ENCODE results near the gene NIPBL.
"Not testable (repeated sequence)": the region's sequence is repeated elsewhere in the genome, so short reads cannot be mapped to it uniquely, and the experiment has no call there.

Gene NIPBL

DNA sequence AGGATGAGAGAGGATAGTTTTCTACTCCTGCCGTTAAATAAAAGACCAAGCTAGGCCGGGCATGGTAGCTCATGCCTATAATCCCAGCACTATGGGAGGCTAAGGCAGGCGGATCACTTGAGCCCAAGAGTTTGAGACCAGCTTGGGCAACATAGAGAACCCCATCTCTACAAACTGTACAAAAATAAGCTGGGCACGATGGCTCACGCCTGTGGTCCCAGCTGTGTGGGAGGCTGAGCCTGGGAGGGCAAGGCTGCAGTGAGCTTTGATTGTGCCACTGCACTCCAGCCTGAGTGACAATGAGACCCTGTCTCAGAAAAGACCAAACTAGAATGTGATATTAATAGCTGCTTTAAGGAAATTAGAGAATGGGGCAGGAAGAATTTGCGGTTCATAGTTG lies 158.4 kb downstream of the NIPBL start:
- no peak for DNase-seq (ENCODE audit: low read depth in 2 of 2)

DNA sequence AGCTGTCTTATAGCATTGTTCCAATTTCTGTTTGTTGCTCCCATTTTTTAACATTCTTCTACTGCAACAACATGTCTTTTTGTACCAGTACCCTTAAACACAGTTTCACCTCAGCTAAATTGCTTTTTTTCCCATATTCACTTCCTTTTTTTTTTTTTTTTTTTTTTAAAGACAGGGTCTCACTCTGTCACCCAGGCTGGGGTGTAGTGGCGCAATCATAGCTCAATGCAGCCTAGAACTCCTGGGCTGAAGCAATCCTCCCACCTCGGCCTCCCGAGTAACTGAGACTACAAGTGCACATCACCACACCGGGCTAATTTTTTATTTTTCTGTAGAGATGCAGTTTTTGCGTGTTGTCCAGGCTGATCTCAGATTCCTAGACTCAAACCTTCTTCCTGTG lies 161.3 kb downstream of the NIPBL start:
- no peak for DNase-seq (ENCODE audit: low read depth in 2 of 2)

DNA sequence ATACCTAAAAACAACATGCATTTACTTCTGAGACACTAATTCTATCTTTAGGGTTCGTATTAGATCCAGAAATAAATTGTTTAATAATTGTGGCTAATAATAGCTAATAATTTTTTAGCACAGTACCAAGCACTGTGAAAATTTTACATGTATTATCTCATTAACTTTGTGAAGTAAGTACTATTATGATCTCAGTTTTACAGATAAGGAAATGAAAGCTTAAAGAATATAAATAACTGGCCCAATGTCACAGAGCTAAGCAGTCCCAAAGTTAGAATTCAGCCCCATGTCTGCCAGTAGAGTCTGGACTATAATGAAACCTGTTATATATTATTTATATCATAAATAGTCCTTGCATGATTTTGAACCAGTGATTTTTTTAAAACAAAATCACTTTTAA lies 163.3 kb downstream of the NIPBL start:
- no peak for DNase-seq (ENCODE audit: low read depth in 2 of 2)

GRCh38 chr5:37043693-37044092 lies 167.1 kb downstream of the NIPBL start:
- DNase-seq (ENCODE audit: low read depth in 2 of 2): no peak

DNA sequence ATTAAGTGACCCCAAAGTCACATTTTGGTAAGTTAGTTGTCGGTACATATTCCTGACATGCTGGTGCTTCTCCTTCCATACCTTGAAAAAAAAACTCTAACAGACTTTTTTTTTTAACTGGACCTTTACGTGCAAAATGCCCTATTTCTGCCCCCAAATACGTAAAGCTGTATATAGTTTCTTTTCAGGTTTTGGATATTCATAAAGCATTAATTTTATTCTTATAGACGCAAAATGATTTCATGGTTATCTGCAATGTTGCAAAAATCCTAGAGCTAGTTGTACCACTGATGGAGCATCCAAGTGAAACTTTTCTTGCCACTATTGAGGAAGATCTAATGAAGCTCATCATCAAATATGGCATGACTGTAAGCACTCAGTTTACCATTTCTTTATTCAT lies 167.6 kb downstream of the NIPBL start:
- DNase-seq (ENCODE audit: low read depth in 2 of 2): no peak

GRCh38 chr5:37045703-37046102 lies 169.1 kb downstream of the NIPBL start:
- no peak for DNase-seq (ENCODE audit: low read depth in 2 of 2)

DNA sequence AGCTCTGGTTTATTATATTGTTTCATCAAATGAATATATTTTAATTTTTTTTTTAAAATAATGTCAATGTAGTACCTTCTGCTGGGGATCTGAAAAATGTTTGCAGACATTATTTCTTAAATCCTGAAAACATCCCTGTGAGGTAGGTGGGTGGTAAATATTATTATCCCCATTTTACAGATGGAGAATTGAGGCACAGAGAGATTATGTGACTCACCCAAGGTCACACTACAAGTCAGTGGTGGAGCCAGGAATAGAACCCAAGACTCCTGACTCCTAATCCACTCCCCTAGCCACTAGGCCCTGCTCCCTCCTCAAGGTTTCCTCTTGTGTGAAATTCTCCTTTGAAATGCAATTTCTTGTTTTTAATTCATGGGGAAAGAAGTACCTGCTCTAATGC lies 171.4 kb downstream of the NIPBL start:
- DNase-seq (ENCODE audit: low read depth in 2 of 2): no peak

DNA sequence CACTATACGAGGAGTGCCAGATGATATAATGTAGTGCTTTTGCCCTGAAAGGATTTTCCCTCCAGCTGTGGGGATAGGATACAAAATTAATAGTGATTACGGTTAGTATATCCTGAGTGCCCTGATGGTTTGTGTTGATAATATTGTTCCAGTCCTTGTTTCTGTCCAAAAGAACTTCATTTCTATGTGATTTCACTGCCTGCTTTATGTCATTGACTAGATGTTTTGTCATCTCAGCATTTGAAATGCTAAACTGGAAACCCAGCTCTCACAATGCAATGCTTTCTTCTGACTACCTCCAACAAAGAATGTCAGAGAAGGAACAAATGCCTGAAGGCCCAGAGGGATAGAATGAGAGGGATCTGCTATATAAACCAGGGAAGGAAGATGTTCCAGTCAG lies 177.8 kb downstream of the NIPBL start:
- no peak for DNase-seq (ENCODE audit: low read depth in 2 of 2)

- no peak for DNase-seq (ENCODE audit: low read depth in 2 of 2)
Measured at GRCh38 chr5:37055383-37055990, 178.9 kb downstream of the NIPBL start.

DNA sequence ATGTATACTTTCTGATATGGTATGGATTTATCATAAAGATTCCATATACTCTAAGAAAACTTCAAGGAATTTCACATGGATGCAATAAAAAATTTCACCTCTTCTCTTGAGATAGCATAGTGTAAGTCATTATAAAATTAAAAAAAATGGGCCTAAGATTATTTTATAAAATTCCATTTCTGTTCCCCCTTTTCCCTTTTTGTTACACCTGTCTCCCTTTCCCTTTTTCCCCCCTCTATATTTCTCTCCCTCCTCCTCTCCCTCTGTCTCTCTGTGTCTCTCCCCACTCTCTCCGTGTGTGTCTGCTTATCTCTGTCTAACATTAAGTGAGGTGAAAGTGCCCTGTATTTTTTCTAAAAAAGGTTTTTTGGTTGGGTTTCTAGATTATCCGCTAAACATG lies 180.2 kb downstream of the NIPBL start:
- no peak for DNase-seq (ENCODE audit: low read depth in 2 of 2)

DNA sequence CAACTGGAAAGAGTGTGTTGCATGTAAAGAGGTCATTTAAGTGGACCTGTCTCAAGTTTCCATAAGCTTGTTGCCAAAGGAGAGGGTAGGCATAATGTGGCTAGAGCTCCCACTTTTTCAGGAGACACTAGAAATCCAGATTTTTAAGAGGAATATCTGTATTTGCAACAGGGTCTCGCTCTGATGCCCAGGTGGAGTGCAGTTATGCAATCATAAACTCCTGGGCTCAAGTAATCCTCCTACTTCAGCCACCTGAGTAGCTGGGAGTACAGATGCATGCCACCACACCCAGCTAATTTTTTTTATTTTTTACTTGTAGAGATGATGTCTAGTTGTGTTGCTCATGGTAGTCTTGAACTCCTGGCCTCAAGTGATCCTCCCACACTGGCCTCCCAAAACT lies 183.5 kb downstream of the NIPBL start:
- DNase-seq (ENCODE audit: low read depth in 2 of 2): no peak

DNA sequence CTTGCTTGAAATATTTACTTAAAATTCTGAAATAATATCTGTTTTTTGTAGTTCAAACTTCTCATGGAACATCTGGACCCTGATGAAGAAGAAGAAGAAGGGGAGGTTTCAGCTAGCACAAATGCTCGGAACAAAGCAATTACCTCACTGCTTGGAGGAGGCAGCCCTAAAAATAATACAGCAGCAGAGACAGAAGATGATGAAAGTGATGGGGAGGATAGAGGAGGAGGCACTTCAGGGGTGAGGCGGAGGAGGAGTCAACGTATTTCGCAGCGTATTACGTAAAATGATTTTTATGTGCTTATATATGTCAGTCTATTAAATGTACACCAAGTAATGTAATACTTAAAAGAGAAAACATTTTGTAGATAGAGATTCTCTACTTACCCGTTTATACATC lies 187.2 kb downstream of the NIPBL start:
- DNase-seq (ENCODE audit: low read depth in 2 of 2): no peak

DNA sequence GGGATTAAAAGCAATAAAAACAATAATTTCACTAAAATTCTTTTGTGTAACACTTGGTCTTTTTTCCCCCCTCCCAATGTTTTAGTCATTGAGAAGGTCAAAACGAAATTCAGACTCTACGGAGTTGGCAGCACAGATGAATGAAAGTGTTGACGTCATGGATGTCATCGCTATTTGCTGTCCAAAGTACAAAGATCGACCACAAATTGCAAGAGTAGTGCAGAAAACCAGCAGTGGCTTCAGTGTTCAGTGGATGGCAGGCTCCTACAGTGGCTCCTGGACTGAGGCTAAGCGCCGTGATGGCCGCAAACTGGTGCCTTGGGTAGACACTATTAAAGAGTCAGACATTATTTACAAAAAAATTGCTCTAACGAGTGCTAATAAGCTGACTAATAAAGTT lies 187.9 kb downstream of the NIPBL start:
- DNase-seq (ENCODE audit: low read depth in 2 of 2): no peak

- no peak for DNase-seq (ENCODE audit: low read depth in 2 of 2)
Measured at GRCh38 chr5:37071487-37071886, 194.9 kb downstream of the NIPBL start.

GRCh38 chr5:37071901-37072581 lies 195.5 kb downstream of the NIPBL start:
- DNase-seq (ENCODE audit: low read depth in 2 of 2): peak; percentile 20 to 33

- no peak for DNase-seq (ENCODE audit: low read depth in 2 of 2)
Measured at GRCh38 chr5:37075399-37075950, 198.9 kb downstream of the NIPBL start.

- DNase-seq (ENCODE audit: low read depth in 2 of 2): no peak
Measured at GRCh38 chr5:37077146-37077545, 200.6 kb downstream of the NIPBL start.

DNA sequence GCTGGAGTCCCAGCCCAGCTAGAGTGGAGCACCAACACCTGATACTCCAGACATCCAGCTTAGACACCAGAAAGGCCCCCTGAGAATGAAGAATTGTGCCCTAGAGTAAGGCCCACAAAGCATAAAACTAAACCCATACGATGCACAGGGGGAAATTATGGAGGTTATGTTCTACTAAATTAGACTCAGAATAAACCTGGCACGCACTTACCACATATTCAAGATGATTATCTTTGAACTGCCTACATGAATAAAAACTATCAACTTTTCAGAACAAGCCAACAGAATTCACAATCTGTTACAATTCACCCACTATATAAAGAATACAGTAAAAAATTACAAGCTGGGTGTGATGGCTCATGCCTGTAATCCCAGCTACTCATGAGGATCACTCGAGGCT lies 204.1 kb downstream of the NIPBL start:
- no peak for DNase-seq (ENCODE audit: low read depth in 2 of 2)

DNA sequence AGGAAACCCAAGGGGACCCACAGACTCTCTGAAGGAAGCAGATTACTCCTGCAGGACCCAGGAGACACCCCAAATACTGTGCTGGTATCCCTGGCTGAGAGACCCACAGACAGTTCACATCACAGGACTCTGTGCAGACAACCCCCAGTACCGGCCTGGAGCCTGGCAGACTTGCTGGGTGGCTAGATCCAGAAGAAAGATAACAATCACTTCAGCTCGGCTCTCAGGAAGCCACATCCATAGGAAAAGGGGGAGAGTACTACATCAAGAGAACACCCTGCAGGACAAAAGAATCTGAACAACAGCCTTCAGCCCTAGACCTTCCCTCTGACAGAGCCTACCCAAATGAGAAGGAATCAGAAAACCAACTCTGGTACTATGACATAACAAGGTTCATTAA lies 206.4 kb downstream of the NIPBL start:
- DNase-seq (ENCODE audit: low read depth in 2 of 2): not testable (repeated sequence)

- DNase-seq (ENCODE audit: low read depth in 2 of 2): not testable (repeated sequence)
Measured at GRCh38 chr5:37086026-37086425, 209.5 kb downstream of the NIPBL start.

GRCh38 chr5:37086466-37087173 lies 210.1 kb downstream of the NIPBL start:
- DNase-seq (ENCODE audit: low read depth in 2 of 2): no peak

DNA sequence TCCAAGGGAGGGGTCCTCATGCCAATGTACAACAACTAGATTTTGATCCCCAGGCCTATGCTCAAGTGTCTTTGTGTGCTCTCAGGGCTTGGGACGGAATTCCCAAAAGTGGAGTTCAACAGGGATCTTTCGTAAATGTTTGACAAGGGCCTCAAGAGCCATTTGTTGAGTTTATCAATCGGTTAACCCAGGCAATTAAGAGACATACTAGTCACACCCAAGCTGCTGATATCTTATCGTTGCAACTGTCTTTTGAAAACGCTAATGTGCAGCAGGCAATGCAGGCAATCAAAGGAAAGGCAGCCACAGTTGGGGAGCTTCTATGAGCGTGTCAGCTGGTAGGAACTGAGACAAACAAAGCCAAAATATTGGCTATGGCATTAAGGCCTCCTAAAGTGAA lies 211.4 kb downstream of the NIPBL start:
- DNase-seq (ENCODE audit: low read depth in 2 of 2): no peak

Measured in fibroblast of skin of left quadriceps (primary cell).